Hematopoietic multipotent progenitor cell treated with erythropoietin and hydrocortisone succinate and interleukin-3 and kit ligand, for 6 days (in vitro differentiated cells): ENCODE measurements around the gene CST9.

Source experiments
- DNase-seq: peaks from one replicate; pipeline ENCODE4 v3.0.0-alpha.2; 2015

The CST9 gene

GRCh38 chr20:23605867-23606651 lies at the start of gene CST9:
TSS of gene CST9 (minus strand) at chr20:23605917. CDS start at chr20:23605864, 53 bp downstream.
- DNase-seq = no peak

GRCh38 chr20:23654717-23655116 lies 49.0 kb upstream of the CST9 start:
- DNase-seq = no peak

GRCh38 chr20:23654000-23654399 lies 48.3 kb upstream of the CST9 start:
- DNase-seq = no peak

- DNase-seq = no peak
Measured at GRCh38 chr20:23653400-23653938, 47.8 kb upstream of the CST9 start.

- no peak for DNase-seq
Measured at GRCh38 chr20:23652926-23653325, 47.2 kb upstream of the CST9 start.

- DNase-seq = no peak
Measured at GRCh38 chr20:23652371-23652770, 46.7 kb upstream of the CST9 start.

- no peak for DNase-seq
Measured at GRCh38 chr20:23651117-23651516, 45.4 kb upstream of the CST9 start.

- DNase-seq = no peak
Measured at GRCh38 chr20:23649830-23650417, 44.2 kb upstream of the CST9 start.

- DNase-seq = no peak
Measured at GRCh38 chr20:23649242-23649641, 43.5 kb upstream of the CST9 start.

- DNase-seq = no peak
Measured at GRCh38 chr20:23647346-23647745, 41.6 kb upstream of the CST9 start.

GRCh38 chr20:23646106-23646873 lies 40.6 kb upstream of the CST9 start:
- DNase-seq = no peak

- no peak for DNase-seq
Measured at GRCh38 chr20:23645575-23645974, 39.9 kb upstream of the CST9 start.

GRCh38 chr20:23644164-23644563 lies 38.4 kb upstream of the CST9 start:
- DNase-seq = no peak

GRCh38 chr20:23643659-23644058 lies 37.9 kb upstream of the CST9 start:
- DNase-seq = peak; percentile 32

GRCh38 chr20:23641936-23642751 lies 36.4 kb upstream of the CST9 start:
- DNase-seq = no peak

GRCh38 chr20:23640671-23641667 lies 35.3 kb upstream of the CST9 start:
- no peak for DNase-seq

GRCh38 chr20:23640018-23640601 lies 34.4 kb upstream of the CST9 start:
- DNase-seq = no peak

GRCh38 chr20:23639490-23639958 lies 33.8 kb upstream of the CST9 start:
- no peak for DNase-seq

GRCh38 chr20:23638309-23638708 lies 32.6 kb upstream of the CST9 start:
- no peak for DNase-seq

GRCh38 chr20:23637282-23638221 lies 31.8 kb upstream of the CST9 start, which contains the start of gene CST3:
TSS of gene CST3 (minus strand) at chr20:23637955. CDS start at chr20:23637862, 93 bp downstream.
- peak; percentile 94 for DNase-seq
